ENCODE data around the gene ZNF473.
"Not testable (repeated sequence)": the region's sequence is repeated elsewhere in the genome, so short reads cannot be mapped to it uniquely, and the experiment has no call there.

The ZNF473 gene

DNA sequence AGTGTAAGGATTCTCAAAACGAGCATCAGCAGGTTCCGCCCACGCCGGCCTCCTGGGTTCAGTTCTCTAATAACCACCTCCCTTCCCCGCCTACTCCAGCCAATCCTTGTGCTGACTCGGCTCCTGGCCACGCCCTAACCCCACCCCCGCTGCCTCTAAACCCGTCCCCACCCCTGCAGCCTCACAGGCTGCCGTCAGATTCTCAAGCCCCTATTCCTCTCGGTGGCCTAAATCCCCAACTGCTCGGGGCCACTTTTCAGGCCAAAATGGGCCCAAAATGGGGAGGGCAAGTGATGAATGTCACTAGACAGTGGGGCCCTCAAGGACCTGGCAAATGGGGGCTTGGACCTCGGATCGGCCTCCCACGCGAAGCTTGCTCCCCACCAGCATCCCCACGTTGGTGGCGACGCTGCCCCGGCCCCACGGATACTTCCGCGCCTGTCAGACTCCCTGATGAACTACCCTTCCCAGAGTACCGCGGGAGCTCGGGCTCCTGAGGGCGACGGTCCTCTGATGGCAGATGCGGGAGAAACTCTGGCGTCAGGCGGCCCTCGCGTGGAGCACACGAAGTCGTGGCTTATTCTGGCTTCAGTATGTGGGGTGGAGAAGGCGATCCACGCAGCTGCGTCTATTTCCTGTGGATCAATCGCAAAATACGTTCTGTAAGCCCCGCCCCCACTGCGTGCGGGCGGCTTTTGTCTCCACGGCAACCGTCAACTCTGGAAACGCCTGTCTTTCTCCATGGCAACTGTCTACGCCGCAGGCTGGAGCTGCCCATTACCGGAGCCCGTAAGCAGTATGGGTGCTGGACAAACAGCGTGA, 24.8 kb downstream of the ZNF473 start:
- DNase-seq (ENCODE audit: low spot score): peak; percentile 23

DNA sequence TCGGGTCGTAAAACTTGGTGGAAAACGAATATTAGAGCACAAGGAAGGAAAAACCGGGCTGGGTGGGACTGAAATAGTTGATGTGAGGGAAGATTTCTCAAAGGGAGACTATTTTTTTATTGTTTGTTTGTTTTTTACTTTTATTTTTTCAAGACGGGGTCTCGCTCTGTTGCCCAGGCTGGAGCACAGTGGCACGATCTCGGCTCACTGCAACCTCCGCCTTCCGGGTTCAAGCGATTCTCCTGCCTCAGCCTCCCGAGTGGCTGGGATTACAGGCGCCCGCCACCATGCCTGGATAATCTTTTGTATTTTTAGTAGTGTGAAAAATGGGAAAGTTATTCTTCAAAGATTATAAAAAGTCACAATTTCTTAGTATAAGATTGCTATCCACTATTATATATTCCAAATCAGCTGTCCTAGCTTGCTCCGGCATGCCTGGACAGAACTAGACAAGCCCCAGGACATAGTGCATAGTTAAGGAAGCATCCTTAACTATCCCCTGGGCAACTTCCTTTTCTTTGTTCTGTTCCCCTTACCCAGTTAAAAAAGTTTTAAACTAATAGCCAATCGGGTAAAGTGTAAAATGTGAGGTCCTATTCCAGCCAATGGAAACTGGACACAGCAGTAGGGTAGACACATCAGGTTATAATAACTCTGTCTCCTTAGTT, 25.6 kb downstream of the ZNF473 start:
- not testable (repeated sequence) for DNase-seq (ENCODE audit: low spot score)

DNA sequence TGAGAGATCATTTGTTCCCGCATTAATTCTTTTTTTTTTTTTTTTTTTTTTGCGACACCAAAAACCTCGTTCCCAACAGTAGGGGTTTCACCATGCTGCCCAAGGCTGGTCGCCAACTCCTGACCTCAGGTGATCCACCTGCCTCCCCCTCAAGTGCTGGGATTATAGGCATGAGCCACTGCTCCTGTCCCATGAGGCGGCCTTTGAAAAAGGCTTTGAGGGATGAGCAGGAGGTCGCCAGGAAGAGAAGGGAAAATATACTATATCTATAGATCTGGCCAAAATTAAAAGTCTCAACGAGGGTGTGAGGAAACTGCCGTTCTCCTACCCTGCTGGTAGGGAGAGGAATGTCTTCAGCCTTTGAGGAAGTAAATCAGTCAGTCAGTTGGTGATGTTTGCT, 26.2 kb downstream of the ZNF473 start:
- no peak for DNase-seq (ENCODE audit: low spot score)

DNA sequence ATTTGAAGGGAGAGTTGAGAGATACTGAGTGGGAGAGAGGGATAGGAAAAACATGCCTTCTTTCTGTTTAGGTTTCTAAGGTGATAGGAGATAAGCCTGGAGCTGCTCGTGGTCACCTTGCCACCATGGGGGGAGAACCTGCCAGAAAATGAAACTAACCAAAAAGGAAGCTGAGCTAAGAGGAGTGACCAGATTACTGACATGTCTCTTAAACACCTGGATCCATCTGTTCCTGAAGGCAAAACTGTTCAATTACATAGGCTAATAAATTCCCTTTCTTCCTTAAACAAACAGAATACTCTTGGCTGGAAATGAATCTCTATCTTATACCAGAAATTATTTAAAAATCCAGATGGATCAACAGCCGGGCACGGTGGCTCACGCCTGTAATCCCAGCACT, 27.3 kb downstream of the ZNF473 start:
- DNase-seq (ENCODE audit: low spot score): no peak

DNA sequence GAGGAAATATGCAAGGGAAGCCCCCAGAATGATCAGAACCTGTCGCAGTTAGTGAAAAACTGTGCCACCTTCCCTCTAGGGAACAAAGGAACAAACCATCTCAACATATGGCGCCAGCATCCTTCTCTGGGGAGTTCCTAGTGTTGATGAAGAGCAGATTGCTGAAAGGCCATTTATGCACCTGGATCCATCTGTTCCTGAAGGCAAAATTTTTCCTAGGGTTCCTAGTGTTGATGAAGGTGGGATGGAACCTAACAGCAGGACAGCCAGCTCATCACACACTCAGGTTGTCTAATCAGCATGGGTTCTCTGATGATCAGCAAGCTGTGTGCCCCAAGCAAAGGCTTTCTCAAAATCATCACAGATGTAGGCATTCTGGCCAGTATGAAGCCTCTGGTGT, 32.6 kb downstream of the ZNF473 start:
- no peak for DNase-seq (ENCODE audit: low spot score)

DNA sequence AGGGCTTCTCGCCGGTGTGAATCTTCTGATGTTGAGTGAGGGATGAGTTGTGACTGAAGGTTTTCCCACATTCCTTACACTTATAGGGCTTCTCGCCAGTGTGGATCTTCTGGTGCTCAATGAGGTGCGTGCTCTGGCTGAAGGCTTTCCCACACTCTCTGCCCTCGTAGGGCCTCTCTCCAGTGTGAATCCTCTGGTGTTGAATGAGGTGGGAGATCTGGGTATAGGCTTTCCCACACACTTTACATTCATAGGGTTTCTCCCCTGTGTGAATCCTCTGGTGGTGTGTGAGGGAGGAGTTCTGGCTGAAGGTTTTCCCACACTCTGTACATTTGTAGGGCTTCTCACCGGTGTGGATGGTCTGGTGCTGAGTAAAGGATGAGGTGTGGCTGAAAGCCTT, 33.2 kb downstream of the ZNF473 start:
- no peak for DNase-seq (ENCODE audit: low spot score)

DNA sequence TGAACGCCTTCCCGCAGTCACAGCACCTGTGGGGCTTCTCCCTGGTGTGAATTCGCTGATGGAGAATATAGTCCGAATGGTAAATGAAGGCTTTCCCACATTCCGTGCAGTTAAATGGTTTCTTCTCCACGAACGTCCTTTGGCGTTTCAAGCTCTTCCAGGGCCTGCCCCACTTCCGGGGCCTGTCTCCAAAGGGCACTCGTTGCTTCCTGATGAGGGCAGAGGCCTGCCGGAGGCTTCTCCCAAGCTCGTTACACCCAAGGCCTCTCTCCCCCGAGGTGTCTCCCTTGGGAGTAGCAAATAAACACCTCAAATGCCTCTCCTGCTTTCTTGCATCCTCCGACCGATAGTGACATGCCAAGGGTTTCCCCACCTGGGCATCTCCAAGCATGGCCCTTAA, 34.3 kb downstream of the ZNF473 start:
- no peak for DNase-seq (ENCODE audit: low spot score)

DNA sequence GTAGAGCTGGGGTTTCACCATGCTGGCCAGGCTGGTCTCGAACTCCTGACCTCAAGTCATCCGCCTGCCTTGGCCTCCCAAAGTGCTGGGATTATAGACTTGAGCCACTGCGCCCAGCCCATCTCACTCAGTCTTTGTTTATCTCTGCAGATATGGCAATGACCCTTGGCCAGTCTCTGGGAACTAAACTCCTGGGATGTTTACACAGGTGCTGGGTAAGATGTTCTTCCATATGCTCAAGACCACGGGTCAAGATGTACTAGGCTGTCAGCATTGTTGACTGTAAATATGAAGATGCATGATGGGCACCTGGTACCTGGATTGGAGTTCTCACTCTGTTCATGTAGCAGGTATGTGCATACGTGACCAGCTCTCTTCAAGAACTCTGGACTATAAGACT, 35.8 kb downstream of the ZNF473 start:
- DNase-seq (ENCODE audit: low spot score): no peak

DNA sequence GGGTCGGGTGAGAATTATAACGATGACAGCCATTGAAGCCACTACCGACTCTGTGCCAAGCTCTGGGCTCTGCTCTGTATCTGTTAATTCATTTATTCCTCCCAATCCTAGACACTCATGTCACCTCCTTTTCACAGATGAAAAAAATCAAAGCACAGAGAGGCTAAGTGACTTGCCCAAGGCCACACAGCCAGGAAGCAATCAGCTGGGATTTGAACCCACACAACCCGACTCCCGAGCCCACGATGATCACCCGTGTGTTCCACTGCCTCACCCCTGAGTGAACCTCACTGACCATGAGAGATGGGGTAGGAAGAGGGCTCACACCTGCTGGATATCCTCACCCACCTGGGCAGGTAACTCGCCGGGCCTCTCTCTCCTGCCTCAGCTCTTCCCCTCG, 40.1 kb downstream of the ZNF473 start:
- no peak for DNase-seq (ENCODE audit: low spot score)

DNA sequence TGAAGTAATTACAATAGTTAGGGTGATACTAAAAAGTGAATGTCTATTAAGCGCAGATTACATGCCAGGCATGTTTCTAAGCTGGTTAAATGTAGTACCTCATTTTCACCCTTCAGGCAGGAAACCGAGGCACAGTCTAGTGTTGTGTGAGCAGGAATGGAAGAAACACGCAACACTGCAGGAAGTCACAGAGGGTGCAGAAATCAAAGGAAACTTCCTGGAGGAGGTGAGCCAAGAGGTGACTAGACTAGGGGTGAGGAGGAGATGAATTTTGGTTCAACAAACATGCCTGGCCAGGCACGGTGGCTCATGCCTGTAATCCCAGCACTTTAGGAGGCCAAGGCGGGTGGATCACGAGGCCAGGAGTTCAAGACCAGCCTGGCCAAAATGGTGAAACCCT, 41.8 kb downstream of the ZNF473 start:
- no peak for DNase-seq (ENCODE audit: low spot score)

DNA sequence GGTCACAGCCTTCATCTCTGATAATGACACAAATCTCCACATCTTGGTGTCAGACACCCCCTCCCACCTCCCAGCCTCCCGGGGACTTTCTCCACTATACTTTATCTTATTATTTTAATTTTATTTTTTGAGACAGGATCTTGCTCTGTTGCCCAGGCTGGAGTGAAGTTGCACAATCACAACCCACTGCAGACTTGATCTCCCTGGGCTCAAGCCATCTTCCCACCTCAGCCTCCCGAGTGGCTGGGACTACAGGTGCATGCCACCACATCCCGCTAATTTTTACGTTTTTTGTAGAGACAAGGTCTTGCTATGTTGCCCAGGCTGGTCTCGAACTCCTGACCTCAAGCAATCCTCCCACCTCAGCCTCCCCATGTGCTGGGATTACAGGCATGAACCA, 42.6 kb downstream of the ZNF473 start:
- not testable (repeated sequence) for DNase-seq (ENCODE audit: low spot score)

DNA sequence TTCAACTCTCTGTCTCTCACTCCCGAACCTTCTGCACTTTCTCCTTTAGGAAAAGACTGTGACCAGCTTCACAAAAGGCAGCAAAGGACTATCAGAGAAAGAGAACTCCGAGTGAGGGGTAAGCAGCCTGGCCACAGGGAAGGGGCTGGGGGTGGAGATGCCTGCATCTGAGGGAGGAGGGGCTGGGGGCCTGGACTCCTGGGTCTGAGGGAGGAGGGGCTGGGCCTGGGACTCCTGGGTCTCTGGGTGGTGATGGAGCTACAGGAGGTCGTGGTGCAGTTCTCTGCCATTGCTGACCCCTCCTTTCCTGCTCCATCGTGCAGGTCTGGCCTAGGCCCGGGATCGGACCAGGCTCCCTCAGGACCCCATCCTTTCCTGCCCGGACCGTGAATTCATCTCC, 49.3 kb downstream of the ZNF473 start:
- DNase-seq (ENCODE audit: low spot score): not testable (repeated sequence)

DNA sequence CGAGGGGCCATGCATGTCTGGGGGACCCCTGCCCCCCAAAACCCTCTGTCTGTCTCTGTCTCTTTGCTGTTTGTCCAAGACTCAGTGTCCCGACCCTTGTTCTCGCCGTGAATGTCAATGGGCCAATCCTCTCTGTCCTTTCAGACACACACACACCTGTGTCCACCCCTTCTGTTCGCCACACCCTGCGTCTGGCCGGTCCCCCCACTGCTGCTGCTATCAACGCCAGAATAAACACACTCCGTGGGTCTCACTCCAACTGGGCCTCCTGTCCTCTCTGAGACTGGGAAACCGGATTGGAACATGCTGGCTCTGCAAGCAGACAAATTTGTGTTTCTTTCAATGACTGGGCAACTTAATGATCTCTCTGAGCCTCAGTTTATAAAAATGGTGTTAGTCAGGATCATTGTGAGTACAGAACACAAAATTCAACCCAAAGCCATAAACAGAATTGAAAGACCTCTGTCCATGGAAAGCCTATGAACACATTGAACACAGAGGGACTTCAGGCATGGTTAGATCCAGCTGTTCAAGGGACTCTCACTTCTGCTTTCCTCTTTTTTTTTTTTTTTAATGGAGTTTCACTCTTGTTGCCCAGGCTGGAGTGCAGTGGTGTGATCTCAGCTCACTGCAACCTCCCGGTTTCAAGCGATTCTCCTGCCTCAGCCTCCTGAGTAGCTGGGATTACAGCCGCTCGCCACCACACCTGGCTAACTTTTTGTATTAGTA, 50.0 kb downstream of the ZNF473 start:
- not testable (repeated sequence) for DNase-seq (ENCODE audit: low spot score)

DNA sequence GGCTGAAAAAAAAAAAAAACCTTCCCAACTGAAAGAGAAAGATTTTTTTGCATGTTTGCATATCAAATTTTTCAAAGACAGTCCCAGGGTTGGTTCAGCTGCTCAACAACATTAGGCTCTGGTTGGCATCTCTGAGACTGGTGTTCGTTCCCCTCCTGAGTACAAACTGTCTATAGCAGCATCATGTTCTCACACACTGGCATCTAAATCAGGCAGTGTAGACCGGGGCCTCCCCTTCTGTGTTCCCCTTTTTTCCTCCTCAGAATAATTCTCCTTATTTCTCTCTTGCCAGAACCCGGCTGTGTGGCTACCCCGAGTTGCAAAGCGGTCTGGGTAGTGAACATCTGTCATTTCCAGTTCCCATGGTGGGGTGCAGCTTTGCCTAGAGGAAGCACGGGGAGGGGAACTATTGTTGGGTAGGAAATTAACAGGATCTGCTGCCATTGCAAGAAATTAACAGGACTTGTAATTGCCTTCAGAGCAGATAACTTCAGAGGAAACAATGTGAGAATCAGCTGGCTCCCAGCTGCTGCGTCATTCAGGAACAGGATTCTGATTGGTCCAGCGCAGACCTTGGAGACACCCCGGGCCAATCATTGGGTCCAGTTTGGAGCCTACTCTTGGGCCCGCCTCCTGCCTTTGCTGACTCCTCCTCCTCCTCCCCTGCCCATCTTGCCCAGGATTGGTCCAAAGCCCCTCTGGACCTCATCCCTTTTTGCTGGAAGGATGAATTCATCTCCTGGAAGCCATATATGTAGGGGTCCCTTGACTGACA, 51.0 kb downstream of the ZNF473 start:
- not testable (repeated sequence) for DNase-seq (ENCODE audit: low spot score)

DNA sequence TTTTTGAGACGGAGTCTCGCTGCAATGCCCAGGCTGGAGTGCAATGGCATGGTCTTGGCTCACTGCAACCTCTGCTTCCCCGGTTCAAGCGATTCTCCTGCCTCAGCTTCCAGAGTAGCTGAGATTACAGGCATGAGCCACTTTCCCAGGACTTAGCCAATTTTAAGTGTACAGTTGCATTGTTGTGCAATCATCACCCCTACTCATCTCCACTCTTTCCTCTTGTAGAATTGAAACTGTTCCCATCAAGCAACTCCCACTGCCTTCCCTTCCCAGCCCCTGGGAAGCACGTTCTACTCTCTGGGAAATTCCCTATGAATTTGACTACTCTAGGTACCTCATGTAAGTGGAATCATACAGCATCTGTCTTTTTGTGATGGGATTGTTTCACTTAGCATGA, 53.2 kb downstream of the ZNF473 start:
- not testable (repeated sequence) for DNase-seq (ENCODE audit: low spot score)

DNA sequence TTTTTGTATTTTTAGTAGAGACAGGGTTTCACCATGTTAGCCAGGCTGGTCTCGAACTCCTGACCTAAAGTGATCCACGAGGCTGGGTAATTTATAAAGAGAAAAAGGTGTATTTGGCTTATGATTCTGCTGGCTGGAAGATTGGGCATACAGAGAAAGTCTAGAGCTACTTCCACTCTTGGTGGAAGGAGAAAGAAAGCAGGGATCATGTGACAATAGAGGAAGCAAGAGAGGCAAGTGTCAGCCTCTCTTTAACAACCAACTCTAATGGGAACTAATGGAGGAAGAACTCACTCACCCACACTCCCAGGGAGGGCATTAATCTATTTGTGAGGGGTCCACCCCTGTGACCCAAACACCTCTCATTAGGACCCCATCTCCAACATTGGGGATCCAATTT, 58.6 kb downstream of the ZNF473 start:
- DNase-seq (ENCODE audit: low spot score): not testable (repeated sequence)

DNA sequence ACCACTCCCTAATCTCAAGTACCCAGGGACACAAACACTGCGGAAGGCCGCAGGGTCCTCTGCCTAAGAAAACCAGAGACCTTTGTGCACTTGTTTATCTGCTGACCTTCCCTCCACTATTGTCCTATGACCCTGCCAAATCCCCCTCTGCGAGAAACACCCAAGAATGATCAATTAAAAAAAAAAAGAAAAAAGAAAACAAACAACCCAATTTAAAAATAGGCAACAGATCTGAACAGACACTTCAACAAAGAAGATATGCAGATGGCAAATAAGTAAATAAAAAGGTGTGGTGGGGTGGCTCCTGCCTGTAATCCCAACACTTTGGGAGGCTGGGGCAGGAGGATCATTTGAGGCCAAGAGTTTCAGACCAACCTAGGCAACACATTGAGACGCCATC, 61.3 kb downstream of the ZNF473 start:
- DNase-seq (ENCODE audit: low spot score): not testable (repeated sequence)

DNA sequence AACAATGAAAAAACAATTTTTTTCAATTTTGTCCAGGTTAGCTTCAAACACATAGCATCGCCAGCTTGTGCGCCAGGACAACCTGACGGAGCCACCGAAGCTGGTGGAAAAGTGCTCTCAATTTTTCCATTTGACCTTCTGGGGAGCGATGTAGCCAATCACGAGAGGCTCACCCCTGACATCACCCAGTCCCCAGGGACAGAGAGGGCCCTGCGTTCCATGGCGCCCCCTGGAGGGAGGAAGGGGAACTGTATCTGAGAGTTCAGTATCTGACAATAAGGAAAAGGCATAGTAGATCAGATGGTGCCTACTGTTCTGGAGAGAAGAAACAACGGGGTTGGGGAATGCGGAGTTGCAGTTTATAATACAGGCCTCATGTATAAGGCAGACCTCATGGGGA, 64.9 kb downstream of the ZNF473 start:
- DNase-seq (ENCODE audit: low spot score): peak; percentile 7

DNA sequence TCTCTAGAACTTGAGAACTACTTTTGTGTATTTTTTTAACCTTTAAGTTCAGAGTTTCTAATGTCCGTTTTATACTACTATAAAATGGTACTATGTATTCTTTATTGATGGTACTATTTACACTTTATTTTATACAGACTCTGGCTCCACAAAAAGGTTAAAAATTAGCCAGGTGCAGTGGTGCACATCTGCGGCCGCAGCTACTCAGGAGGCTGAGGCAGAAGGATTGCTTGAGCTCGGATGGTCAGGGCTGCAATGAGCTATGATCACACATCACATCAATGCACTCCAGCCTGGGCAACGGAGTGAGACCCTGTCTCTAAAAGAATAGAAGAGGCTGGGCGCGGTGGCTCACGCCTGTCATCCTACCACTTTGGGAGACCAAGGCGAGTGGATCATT, 66.0 kb downstream of the ZNF473 start:
- DNase-seq (ENCODE audit: low spot score): not testable (repeated sequence)

DNA sequence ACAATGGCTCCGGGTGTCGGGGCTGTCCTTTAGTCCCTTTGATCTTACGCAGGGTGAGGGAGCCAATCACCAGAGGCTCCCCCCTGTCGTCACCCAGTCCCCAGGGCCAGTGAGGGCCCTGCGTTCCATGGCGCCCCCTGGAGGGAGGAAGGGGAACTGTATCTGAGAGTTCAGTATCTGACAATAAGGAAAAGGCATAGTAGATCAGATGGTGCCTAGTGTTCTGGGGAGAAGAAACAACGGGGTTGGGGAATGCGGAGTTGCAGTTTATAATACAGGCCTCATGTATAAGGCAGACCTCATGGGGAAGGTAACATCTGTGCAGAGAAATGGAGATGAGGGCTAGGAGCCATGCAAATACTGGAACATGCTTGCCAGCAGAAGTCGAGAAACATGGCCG, 66.8 kb downstream of the ZNF473 start:
- DNase-seq (ENCODE audit: low spot score): not testable (repeated sequence)

DNA sequence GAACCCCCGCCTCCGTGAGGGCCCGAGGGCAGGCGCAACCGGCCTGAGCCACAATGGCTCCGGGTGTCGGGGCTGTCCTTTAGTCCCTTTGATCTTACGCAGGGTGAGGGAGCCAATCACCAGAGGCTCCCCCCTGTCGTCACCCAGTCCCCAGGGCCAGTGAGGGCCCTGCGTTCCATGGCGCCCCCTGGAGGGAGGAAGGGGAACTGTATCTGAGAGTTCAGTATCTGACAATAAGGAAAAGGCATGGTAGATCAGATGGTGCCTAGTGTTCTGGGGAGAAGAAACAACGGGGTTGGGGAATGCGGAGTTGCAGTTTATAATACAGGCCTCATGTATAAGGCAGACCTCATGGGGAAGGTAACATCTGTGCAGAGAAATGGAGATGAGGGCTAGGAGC, 72.1 kb downstream of the ZNF473 start:
- not testable (repeated sequence) for DNase-seq (ENCODE audit: low spot score)

DNA sequence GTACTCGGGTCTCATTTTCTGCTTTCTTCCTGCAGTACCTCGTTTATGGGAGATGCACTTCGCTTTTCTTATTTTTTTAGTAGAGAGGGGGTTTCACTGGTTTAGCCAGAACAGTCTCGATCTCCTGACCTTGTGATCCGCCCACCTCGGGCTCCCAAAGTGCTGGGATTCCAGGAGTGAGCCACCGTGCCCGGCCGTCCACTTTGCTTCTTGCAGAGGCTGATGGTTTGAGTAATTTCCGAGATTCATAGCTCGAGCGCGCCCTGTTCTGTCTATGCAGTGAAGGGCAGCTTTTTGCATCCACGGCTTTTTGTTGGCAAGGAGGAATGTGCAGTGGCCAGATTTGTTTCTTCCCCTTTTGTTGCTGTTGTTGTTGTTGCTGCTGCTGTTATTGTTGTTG, 73.1 kb downstream of the ZNF473 start:
- DNase-seq (ENCODE audit: low spot score): not testable (repeated sequence)
